Measurements from ENCODE around the gene NDUFB10.
A peak's percentile ranks its signal among the peaks of the same experiment; 100 is the strongest.
"Not testable (repeated sequence)": the region's sequence is repeated elsewhere in the genome, so short reads cannot be mapped to it uniquely, and the experiment has no call there.

The NDUFB10 gene

GRCh38 chr16:1926271-1926670 lies 33.1 kb upstream of the NDUFB10 start:
- no peak for DNase-seq

DNA sequence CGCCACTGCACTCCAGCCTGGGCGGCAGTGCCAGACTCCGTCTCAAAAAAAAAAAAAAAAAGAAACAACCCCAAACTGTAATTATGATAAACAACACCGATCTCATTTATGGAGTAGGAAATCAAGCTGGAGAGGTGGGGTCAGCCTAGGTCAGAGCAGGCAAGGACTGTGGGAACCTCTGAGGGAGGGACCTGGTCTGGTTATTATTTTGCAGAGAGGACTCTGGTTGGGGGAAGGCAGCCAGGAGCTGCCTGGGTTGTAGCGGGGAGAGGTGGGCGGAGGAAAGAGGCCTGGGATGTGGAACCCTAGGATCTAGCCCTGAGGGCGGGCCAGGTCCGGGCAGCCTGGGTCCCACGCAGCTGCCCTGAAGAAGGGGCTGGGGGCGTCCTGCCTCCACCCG lies 30.2 kb upstream of the NDUFB10 start:
- peak; percentile 35 for DNase-seq

GRCh38 chr16:1929578-1930337 lies 29.6 kb upstream of the NDUFB10 start:
- DNase-seq: peak; percentile 58

GRCh38 chr16:1930338-1930720 lies 29.0 kb upstream of the NDUFB10 start:
- no peak for DNase-seq

- DNase-seq: no peak
These were observed 27.0 kb upstream of the NDUFB10 start for GRCh38 chr16:1932050-1933028.

- DNase-seq: no peak
These were observed 26.2 kb upstream of the NDUFB10 start for GRCh38 chr16:1933097-1933661.

GRCh38 chr16:1936945-1937479 lies 22.3 kb upstream of the NDUFB10 start:
- no peak for DNase-seq

- no peak for DNase-seq
These were observed 21.0 kb upstream of the NDUFB10 start for GRCh38 chr16:1938316-1938715.

GRCh38 chr16:1938910-1939309 lies 20.4 kb upstream of the NDUFB10 start:
- no peak for DNase-seq

DNA sequence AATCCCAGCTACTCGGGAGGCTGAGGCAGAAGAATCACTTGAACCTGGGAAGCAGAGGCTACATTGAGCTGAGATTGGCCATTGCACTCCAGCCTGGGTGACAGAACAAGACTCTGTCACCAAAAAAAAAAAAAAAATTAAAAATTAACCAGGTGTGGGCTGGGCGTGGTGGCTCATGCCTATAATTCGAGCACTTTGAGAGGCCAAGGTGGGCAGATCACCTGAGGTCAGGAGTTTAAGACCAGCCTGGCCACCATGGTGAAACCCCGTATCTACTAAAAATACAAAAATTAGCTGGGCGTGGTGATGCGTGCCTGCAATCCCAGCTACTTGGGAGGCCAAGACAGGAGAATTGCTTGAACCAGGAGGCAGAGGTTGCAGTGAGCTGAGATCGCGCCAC lies 19.5 kb upstream of the NDUFB10 start:
- not testable (repeated sequence) for DNase-seq

DNA sequence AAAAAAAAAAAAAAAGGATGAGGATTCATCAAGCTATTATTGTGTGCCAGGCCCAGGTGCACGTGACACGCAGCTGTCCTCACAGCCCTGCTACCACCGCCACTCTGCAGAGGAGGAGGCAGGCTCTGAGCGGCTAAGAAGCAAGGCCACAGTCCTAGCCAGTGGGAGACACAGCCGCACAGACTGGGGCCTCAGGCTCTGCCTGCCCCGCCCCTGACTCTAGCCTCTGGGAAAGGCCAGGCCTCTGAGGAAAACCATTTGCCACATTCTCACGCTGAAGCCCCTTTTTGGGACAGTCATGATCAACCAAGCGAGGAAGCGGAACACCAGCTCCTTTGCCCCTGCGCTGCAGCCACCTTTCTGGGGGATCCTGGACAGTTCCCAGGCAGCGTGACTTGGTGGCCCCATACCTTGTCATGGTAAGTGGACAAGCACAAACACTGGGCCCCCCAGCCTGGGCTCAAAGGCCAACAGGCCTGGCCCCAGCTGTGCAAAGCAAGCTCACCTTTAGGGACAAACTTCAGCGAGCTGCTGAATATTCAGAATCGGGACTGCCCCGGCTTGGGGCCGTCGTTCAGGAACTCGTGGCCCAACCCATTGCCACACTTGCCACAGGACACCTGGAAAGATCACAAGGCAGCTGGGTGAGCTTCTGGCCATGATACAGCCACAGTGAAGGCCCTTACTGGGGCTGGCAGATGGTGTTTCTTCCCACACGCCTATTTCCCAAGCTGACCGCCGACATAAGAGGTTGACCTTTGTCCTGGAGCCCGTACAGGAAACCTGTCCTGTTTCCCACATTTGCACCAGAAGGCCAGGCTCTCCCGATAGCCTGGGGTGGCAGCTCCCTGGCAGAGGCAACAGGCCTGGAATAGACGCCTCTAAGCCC lies 18.8 kb upstream of the NDUFB10 start:
- DNase-seq: no peak

- no peak for DNase-seq
These were observed 17.9 kb upstream of the NDUFB10 start for GRCh38 chr16:1941162-1942046.

DNA sequence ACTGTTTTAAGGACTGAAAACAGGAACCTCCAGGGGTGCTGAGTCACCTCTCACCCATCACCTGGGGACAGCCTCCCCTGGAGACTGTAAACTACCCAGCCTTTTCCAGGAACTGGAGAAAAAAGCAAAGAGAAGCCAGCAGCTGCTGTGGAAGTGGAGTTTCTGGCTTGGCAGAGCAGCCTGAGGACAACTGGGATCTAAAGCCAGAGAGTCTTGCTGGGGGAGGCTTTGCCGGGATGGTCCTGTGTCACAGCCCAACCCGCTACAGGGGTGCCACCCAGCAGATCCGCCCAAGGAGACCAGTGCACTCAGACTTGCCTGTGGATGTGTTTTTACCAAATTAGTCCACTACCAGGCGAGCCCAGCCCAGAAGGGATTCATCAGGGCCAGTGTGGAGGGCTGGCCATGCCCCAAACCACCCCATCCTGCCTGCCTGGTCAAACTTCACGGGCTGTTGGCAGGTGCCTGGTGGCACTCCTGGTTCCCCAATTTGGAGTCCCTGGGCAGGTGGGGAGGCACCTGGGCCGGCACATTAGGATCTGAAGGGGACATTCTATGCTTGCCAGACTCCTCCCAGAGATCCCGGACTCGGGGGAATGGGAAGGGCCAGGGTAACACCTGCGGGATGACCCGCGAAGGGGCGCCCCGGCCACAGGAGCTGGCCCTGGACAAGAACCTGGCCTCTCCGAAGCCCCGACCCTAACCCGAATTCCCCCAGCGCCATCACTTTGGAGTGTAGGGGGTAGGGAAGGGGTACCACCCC lies 17.1 kb upstream of the NDUFB10 start:
- no peak for DNase-seq

- DNase-seq: peak; percentile 90
These were observed 16.3 kb upstream of the NDUFB10 start, which contains the start of gene MSRB1 for GRCh38 chr16:1942810-1943726. TSS of gene MSRB1 (minus strand) at chr16:1943199. CDS start at chr16:1943156, 43 bp downstream.

GRCh38 chr16:1944612-1945199 lies 14.6 kb upstream of the NDUFB10 start:
- no peak for DNase-seq

DNA sequence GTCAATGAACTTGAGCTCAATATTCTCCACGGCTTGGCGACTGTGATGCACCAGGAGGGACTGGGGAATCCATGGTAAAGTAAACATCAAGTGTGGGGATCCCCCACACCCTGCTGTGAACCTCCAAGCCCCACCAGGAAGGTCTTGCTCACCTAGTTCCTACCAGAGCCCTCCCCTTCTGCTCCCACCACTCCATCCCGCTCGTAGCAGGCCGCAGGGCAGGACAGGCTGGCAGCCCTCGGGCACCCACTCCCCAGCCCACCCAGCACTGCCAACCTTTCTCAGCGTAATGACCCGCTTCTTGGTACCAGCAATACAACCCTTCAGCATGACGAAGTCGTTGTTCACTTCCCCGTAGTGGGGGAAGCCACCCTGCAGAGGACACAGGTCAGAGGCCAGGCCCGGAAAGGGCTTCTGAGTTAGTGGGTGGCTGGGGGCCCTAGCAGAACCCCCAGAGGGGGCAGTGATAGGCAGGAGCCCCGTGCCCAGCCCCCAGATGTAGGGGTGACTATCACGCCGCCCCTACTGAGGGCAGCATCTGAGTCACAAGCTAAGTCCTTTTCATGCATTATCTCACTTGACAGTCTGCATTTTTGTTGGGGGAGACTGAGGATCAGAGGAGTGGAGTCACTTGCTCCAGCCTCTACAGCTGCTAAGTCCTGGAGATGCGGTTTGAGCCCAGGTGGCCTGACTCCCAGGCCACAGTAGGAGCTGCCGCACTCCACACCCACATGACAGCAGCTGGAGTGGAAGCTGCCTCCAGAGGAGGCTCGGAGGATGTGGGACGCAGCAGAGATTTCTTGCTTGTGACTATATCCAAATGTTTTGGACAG lies 13.6 kb upstream of the NDUFB10 start:
- DNase-seq: no peak

- DNase-seq: no peak
These were observed 12.6 kb upstream of the NDUFB10 start for GRCh38 chr16:1946495-1947368.
